Measurements from ENCODE around the gene ARHGAP15. TPM values are rescaled to one million over a fixed set of nuclear protein-coding genes. Genes with fewer than 3 reads are reported as not detected.
A peak's percentile ranks its signal among the peaks of the same experiment; 100 is the strongest.

ARHGAP15 gene
- total RNA-seq, 4 donors from 2014 or later, result 1.7 to 16.8 (median 3.7) TPM

DNA sequence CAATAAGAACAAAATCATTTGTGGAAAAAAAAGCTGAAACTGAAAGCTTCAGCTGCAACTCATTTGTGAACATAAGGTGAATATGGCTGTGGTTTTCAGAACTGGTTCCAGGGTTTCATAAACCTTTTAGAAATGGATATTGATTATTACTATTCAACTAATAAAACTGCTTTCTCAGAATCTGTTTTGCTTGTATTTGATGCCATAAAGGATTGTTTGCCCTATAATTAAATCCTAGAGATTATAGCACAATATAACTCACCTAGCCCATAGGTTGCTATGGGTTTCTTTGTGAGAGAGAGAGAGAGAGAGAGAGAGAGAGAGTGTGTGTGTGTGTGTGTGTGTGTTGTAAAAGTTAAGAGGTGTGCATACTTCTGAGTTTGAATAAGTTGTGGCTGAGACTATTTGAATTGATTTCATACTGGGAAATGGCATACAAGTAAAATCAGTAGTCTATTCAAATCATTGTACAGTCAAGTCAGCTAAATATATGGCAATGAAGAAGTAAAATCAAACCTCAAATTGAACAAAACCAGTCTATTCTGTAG is 339.2 kb downstream of the ARHGAP15 start:
- intact Hi-C loops (cut with DNase I), result no loop called here
- Histone ChIP-seq H3K4me1 (peaks cover 0 to 5% (median 0%) of the 10 kb centered on the region in 3 donors), H3K27ac (no peak overlapping the region), H3K36me3 (no peaks in the 10 kb centered on the region), H3K4me3 (no peak overlapping the region), H3K27me3 (no peaks in the 10 kb centered on the region), H3K9me3 (no peaks in the 10 kb centered on the region)
- no peak for DNase-seq
- TF ChIP-seq, protein P1, sequence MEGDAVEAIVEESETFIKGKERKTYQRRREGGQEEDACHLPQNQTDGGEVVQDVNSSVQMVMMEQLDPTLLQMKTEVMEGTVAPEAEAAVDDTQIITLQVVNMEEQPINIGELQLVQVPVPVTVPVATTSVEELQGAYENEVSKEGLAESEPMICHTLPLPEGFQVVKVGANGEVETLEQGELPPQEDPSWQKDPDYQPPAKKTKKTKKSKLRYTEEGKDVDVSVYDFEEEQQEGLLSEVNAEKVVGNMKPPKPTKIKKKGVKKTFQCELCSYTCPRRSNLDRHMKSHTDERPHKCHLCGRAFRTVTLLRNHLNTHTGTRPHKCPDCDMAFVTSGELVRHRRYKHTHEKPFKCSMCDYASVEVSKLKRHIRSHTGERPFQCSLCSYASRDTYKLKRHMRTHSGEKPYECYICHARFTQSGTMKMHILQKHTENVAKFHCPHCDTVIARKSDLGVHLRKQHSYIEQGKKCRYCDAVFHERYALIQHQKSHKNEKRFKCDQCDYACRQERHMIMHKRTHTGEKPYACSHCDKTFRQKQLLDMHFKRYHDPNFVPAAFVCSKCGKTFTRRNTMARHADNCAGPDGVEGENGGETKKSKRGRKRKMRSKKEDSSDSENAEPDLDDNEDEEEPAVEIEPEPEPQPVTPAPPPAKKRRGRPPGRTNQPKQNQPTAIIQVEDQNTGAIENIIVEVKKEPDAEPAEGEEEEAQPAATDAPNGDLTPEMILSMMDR (IDR thresholded peaks at IDR 0.05), result no peak
- no peak for TF ChIP-seq POLR2A (IDR thresholded peaks at IDR 0.05)

DNA sequence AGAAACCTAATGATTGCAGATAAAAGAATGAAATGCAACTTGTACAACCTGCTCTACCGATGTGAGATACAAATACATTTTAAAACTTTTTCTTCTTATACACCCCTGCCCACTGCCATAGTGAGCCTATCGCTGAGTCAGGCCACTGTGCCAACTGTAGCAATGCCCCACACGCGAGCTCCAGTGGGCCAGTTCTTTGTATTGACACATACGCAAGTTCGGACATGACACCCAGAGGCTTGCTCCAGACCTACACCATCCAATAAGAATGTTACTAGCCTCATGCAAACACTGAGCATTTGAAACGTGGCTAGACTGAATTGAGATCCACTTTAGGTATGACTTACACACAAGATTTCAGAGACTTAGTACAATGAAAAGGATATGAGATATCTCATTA is 340.1 kb downstream of the ARHGAP15 start:
- Histone ChIP-seq H3K27me3 (no peaks in the 10 kb centered on the region), H3K9me3 (no peaks in the 10 kb centered on the region), H3K4me1 (peaks cover 0 to 14% (median 0%) of the 10 kb centered on the region in 3 donors), H3K4me3 (no peak overlapping the region), H3K36me3 (no peaks in the 10 kb centered on the region), H3K27ac (no peak overlapping the region)
- WGBS, 2 donors, result 62 to 68% methylated on average over 7 of the region's 7 CpGs
- TF ChIP-seq, protein P1 (IDR thresholded peaks at IDR 0.05), result no peak
- no peak for TF ChIP-seq POLR2A (IDR thresholded peaks at IDR 0.05)
- no peak for DNase-seq
- intact Hi-C loops (cut with DNase I), result no loop called here

DNA sequence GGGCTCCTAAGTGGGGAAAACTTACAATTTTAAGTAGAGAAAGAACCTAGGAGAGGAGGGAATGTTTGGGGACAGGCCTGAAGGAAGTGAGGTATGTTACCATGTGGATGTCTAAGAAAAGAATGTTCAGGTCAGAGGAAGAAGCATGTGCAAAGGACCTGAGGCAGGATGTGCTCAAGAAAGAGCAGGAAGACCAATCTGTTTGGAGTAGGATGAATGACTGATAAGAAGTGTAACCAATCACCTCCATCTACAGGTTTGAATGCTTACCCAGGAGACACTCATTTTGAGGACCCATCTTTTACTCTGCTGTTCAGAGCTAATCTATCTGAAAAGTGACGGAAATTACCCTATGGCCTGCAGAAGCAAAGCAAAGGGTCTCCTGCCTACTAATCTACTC is 342.3 kb downstream of the ARHGAP15 start:
- intact Hi-C loops (cut with DNase I), result no loop called here
- Histone ChIP-seq H3K27me3 (no peaks in the 10 kb centered on the region), H3K4me1 (peaks cover 0 to 28% (median 3%) of the 10 kb centered on the region in 3 donors), H3K27ac (no peak overlapping the region), H3K36me3 (no peaks in the 10 kb centered on the region), H3K4me3 (no peak overlapping the region), H3K9me3 (no peaks in the 10 kb centered on the region)
- no peak for TF ChIP-seq POLR2A (IDR thresholded peaks at IDR 0.05)
- TF ChIP-seq, protein P1 (IDR thresholded peaks at IDR 0.05), result no peak
- DNase-seq, result no peak
- WGBS, 2 donors, result 100% methylated on average over 1 of the region's 1 CpG

DNA sequence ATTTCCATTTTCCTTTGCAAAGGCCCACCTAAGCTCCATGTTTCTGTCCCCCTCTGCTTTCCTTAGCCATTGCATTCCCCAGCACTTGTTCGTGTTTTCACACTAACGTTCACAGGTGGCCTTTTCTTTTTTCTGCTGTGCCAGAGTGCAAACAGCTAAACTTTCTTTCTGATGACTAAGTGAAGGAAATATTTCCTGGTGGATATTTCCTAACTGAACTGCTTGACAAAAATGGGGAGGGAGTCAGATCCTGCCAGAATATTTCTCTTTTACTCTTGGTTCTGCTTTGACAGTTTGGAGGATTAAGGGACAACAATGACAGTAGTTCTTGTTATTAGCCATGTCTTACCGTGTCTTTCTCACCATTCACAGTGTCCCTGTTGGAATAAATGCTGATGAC is 344.0 kb downstream of the ARHGAP15 start:
- Histone ChIP-seq H3K9me3 (no peaks in the 10 kb centered on the region), H3K27me3 (no peaks in the 10 kb centered on the region), H3K4me3 (no peak overlapping the region), H3K36me3 (no peaks in the 10 kb centered on the region), H3K27ac (peak overlapping the region in 3 of 4 donors; percentile 53 to 68 (median 63)), H3K4me1 (peaks cover 0 to 28% (median 3%) of the 10 kb centered on the region in 3 donors)
- intact Hi-C loops (cut with DNase I), result no loop called here
- no peak for DNase-seq
- WGBS, 2 donors, result 19 to 40% methylated on average over 3 of the region's 3 CpGs
- TF ChIP-seq, protein P1 (IDR thresholded peaks at IDR 0.05), result no peak
- TF ChIP-seq POLR2A (IDR thresholded peaks at IDR 0.05), result no peak

DNA sequence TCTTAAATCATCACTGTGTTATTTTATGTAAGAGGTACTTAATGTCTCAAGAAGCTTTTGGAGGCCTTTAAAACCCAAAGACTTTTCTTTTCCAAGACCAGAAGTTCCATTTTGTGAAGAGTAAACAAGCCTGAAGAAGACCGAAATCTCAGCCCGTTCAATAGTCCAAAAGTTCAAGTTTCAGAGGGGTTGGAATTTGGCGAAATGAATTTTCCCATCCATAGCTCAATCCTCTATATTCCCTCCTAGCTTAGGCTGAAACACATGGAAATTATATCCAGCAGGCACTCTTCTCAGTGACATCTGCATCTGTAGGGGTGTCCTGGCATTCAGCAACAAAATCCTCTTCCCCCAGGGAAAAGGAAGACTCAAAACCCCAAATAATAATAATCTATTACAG is 344.6 kb downstream of the ARHGAP15 start:
- Histone ChIP-seq H3K27me3 (no peaks in the 10 kb centered on the region), H3K4me3 (no peak overlapping the region), H3K9me3 (no peaks in the 10 kb centered on the region), H3K36me3 (no peaks in the 10 kb centered on the region), H3K27ac (peak overlapping the region in 3 of 4 donors; percentile 53 to 68 (median 63)), H3K4me1 (peaks cover 0 to 28% (median 3%) of the 10 kb centered on the region in 3 donors)
- intact Hi-C loops (cut with DNase I), result no loop called here
- TF ChIP-seq POLR2A (IDR thresholded peaks at IDR 0.05), result no peak
- TF ChIP-seq, protein P1 (IDR thresholded peaks at IDR 0.05), result no peak
- no peak for DNase-seq
- 63 to 85% methylated on average over 3 of the region's 3 CpGs for WGBS, 2 donors

Measured in esophagus squamous epithelium (tissue), 5 donors.